Duodenal mucosa (tissue), 2 donors: ENCODE data around the gene ACTR10.

Experiments
- H3K27ac ChIP-seq: one replicate; pipeline ENCODE4 v1.7.0; 2013; ENCODE audit warnings: low read depth, low read length
- H3K27me3 ChIP-seq, 2 donors: one replicate each; pipeline ENCODE4 v1.7.0; 2013; ENCODE audit warnings: low read length in 2 of 2, control low read depth in 1 of 2; ENCODE audit not compliant: insufficient read depth in 2 of 2, control insufficient read depth in 1 of 2
- H3K36me3 ChIP-seq, 2 donors: one replicate each; pipeline ENCODE4 v1.7.0; 2013; ENCODE audit warnings: low read length in 2 of 2, control low read depth in 1 of 2; ENCODE audit not compliant: insufficient read depth in 2 of 2, control insufficient read depth in 1 of 2
- H3K4me1 ChIP-seq, 2 donors: one replicate each; pipeline ENCODE4 v1.7.0; 2013; ENCODE audit warnings: low read length in 2 of 2, control low read depth in 1 of 2; ENCODE audit not compliant: insufficient read depth in 2 of 2, control insufficient read depth in 1 of 2
- H3K4me3 ChIP-seq, 2 donors: one replicate each; pipeline ENCODE4 v1.7.0; 2013; ENCODE audit warnings: low read length in 2 of 2, low read depth in 1 of 2
- H3K9ac ChIP-seq, 2 donors: one replicate each; pipeline ENCODE4 v1.7.0; 2013; ENCODE audit warnings: low read length in 2 of 2, low read depth in 1 of 2
- H3K9me3 ChIP-seq, 2 donors: one replicate each; pipeline ENCODE4 v1.7.0; 2013; ENCODE audit warnings: low read length in 2 of 2, control low read depth in 1 of 2; ENCODE audit not compliant: control insufficient read depth in 1 of 2

The ACTR10 gene

GRCh38 chr14:58199726-58200479 is at the start of gene ACTR10:
Gene ACTR10, plus strand, starts transcription at chr14:58200149. Its CDS starts 69 bp downstream, at chr14:58200218.
- peaks cover 13 to 14% of the 10 kb centered on the region in 2 donors for H3K4me1 ChIP-seq
- H3K27me3 ChIP-seq: no peaks in the 10 kb centered on the region
- H3K27ac ChIP-seq: peak within 1 kb of the TSS; percentile 96
- H3K9me3 ChIP-seq: no peaks in the 10 kb centered on the region
- no peaks in the 10 kb centered on the region for H3K36me3 ChIP-seq
- peak within 1 kb of the TSS; percentile 86 to 96 for H3K4me3 ChIP-seq
- H3K9ac ChIP-seq: peak within 1 kb of the TSS; percentile 97 to 99

- Histone ChIP-seq H3K27me3 (peaks cover 10 to 30% of the 10 kb centered on the region in 2 donors), H3K4me1 (peaks cover 11 to 16% of the 10 kb centered on the region in 2 donors), H3K9me3 (no peaks in the 10 kb centered on the region), H3K36me3 (no peaks in the 10 kb centered on the region), H3K4me3 (no peak overlapping the region), H3K27ac (no peak overlapping the region), H3K9ac (no peak overlapping the region)
Observed at GRCh38 chr14:58150243-58150805, 49.6 kb upstream of the ACTR10 start.

- Histone ChIP-seq H3K27me3 (peaks cover 10 to 30% of the 10 kb centered on the region in 2 donors), H3K9ac (peak overlapping the region in 1 of 2 donors; percentile 2), H3K9me3 (no peaks in the 10 kb centered on the region), H3K4me1 (peaks cover 11 to 16% of the 10 kb centered on the region in 2 donors), H3K4me3 (peak overlapping the region; percentile 68 to 85), H3K36me3 (no peaks in the 10 kb centered on the region), H3K27ac (no peak overlapping the region)
Observed at GRCh38 chr14:58151133-58152013, 48.6 kb upstream of the ACTR10 start.

- H3K4me1 ChIP-seq: peaks cover 11 to 16% of the 10 kb centered on the region in 2 donors
- H3K9me3 ChIP-seq: no peaks in the 10 kb centered on the region
- H3K9ac ChIP-seq: peak within 1 kb of the TSS; percentile 44 to 72
- H3K27me3 ChIP-seq: peaks cover 10 to 30% of the 10 kb centered on the region in 2 donors
- peak within 1 kb of the TSS; percentile 68 to 85 for H3K4me3 ChIP-seq
- no peak within 1 kb of the TSS for H3K27ac ChIP-seq
- H3K36me3 ChIP-seq: no peaks in the 10 kb centered on the region
Observed at GRCh38 chr14:58152014-58152857, 47.7 kb upstream of the ACTR10 start, which contains the start of gene ARMH4. Gene ARMH4, minus strand, starts transcription at chr14:58152213. Its CDS starts 12,855 bp downstream, at chr14:58139358.

GRCh38 chr14:58160561-58160960 is 39.4 kb upstream of the ACTR10 start:
- no peaks in the 10 kb centered on the region for H3K4me1 ChIP-seq
- no peak overlapping the region for H3K9ac ChIP-seq
- H3K4me3 ChIP-seq: no peak overlapping the region
- H3K27me3 ChIP-seq: no peaks in the 10 kb centered on the region
- no peak overlapping the region for H3K27ac ChIP-seq
- no peaks in the 10 kb centered on the region for H3K9me3 ChIP-seq
- no peaks in the 10 kb centered on the region for H3K36me3 ChIP-seq

GRCh38 chr14:58166005-58166983 is 33.7 kb upstream of the ACTR10 start:
- Histone ChIP-seq H3K27ac (no peak overlapping the region), H3K27me3 (no peaks in the 10 kb centered on the region), H3K4me1 (no peaks in the 10 kb centered on the region), H3K9ac (no peak overlapping the region), H3K4me3 (no peak overlapping the region), H3K36me3 (no peaks in the 10 kb centered on the region), H3K9me3 (no peaks in the 10 kb centered on the region)

- Histone ChIP-seq H3K27me3 (no peaks in the 10 kb centered on the region), H3K9me3 (no peaks in the 10 kb centered on the region), H3K27ac (no peak overlapping the region), H3K36me3 (no peaks in the 10 kb centered on the region), H3K4me1 (no peaks in the 10 kb centered on the region), H3K9ac (no peak overlapping the region), H3K4me3 (no peak overlapping the region)
Observed at GRCh38 chr14:58167057-58167456, 32.9 kb upstream of the ACTR10 start.

GRCh38 chr14:58167891-58168290 is 32.1 kb upstream of the ACTR10 start:
- Histone ChIP-seq H3K27ac (no peak overlapping the region), H3K9ac (no peak overlapping the region)

GRCh38 chr14:58171090-58171489 is 28.9 kb upstream of the ACTR10 start:
- no peaks in the 10 kb centered on the region for H3K4me1 ChIP-seq
- no peaks in the 10 kb centered on the region for H3K36me3 ChIP-seq
- no peak overlapping the region for H3K27ac ChIP-seq
- H3K4me3 ChIP-seq: no peak overlapping the region
- no peaks in the 10 kb centered on the region for H3K27me3 ChIP-seq
- H3K9me3 ChIP-seq: no peaks in the 10 kb centered on the region
- H3K9ac ChIP-seq: no peak overlapping the region

More at GRCh38 chr14:58167891-58168290, 32.1 kb upstream of the ACTR10 start:
- Histone ChIP-seq H3K4me1 (no peaks in the 10 kb centered on the region), H3K27me3 (no peaks in the 10 kb centered on the region), H3K36me3 (no peaks in the 10 kb centered on the region), H3K4me3 (no peak overlapping the region), H3K9me3 (no peaks in the 10 kb centered on the region)
